ENCODE data around the gene PTPRN2. TPM values are rescaled to one million over a fixed set of nuclear protein-coding genes. Genes with fewer than 3 reads are reported as not detected.

The PTPRN2 gene
- total and polyA plus RNA-seq, 9 of the 15 experiments (the other 6 are each of a cell fraction or from before 2014, with no cell fraction given): not detected

- H3K4me2 ChIP-seq (ENCODE audit: insufficient read depth, low read length): no peak overlapping the region
- H3K4me1 ChIP-seq (replicated peaks in 1 of 2; ENCODE audit: control insufficient read depth in 2 of 2, insufficient read depth in 2 of 2, low read length in 2 of 2): no peaks in the 10 kb centered on the region; a peak in 1 of 5 replicates
- H3K9me1 ChIP-seq (ENCODE audit: control insufficient read depth, insufficient read depth, low read length): no peaks in the 10 kb centered on the region
- H3K4me3 ChIP-seq: no peak overlapping the region
- intact Hi-C loops (cut with micrococcal nuclease) (no loop called here), in situ Hi-C loops (cut with MboI) (no loop called here)
- FAIRE-seq (no peak), ATAC-seq (no peak), DNase-seq (ENCODE audit: extremely low read depth in 1 of 4, low spot score in 3 of 4) (no peak)
- ChIA-PET CTCF (ENCODE audit: low intra/inter-chr PET ratio) (no interaction called here), POLR2A (no interaction called here)
- H3K9ac ChIP-seq (ENCODE audit: insufficient read depth in 1 of 2, low read depth in 2 of 2, low read length in 2 of 2): no peak overlapping the region
- H3K36me3 ChIP-seq (ENCODE audit: control insufficient read depth, insufficient read depth, low read length): no peaks in the 10 kb centered on the region
- BruUV-seq (replicated peaks): no TSS peak
- no peaks in the 10 kb centered on the region for H3K9me3 ChIP-seq (replicated peaks; ENCODE audit: control insufficient read depth, insufficient read depth, low read depth, low read length)
- TF ChIP-seq CBFA2T3 (IDR thresholded peaks at IDR 0.05) (no peak), STAT5B (CRISPR knock-in tag; IDR thresholded peaks at IDR 0.05) (no peak), SMARCA5 (IDR thresholded peaks at IDR 0.05) (no peak), PHB (CRISPR knock-in tag; IDR thresholded peaks at IDR 0.05) (no peak), PCBP2 (IDR thresholded peaks at IDR 0.05; ENCODE audit: low read depth, low read length, poor library complexity, severe bottlenecking) (no peak), FOXO4 (CRISPR knock-in tag; IDR thresholded peaks at IDR 0.05) (no peak), ZKSCAN8 (CRISPR knock-in tag; IDR thresholded peaks at IDR 0.05) (no peak), ILF3 (IDR thresholded peaks at IDR 0.05; ENCODE audit: borderline replicate concordance) (no peak), MBD2 (IDR thresholded peaks at IDR 0.05; ENCODE audit: borderline replicate concordance, low read depth) (no peak), ZNF232 (CRISPR knock-in tag; IDR thresholded peaks at IDR 0.05) (no peak)
- H3K79me2 ChIP-seq (ENCODE audit: control insufficient read depth, insufficient read depth, low read length): no peaks in the 10 kb centered on the region
- no peak overlapping the region for H2AFZ ChIP-seq (ENCODE audit: low read depth, low read length)
- 0 out of 2 replicates have a peak, but pooled peaks cover 7% of the 10 kb centered on the region for H4K20me1 ChIP-seq (replicated peaks; ENCODE audit: control insufficient read depth, insufficient read depth, low read length)
- H3K27ac ChIP-seq (ENCODE audit: extremely low read depth, low read depth, low read length): no peak overlapping the region
- H3K27me3 ChIP-seq (ENCODE audit: control insufficient read depth in 2 of 2, insufficient read depth in 2 of 2, low read length in 2 of 2): peaks cover 50 to 78% of the 10 kb centered on the region in 2 experiments
- 0% methylated on average over 8 of the region's 8 CpGs for WGBS (ENCODE audit: insufficient coverage, low coverage, missing lambda C conversion rate)
These were observed 306.2 kb downstream of the PTPRN2 start for GRCh38 chr7:158281441-158281840.
